Large intestine (tissue), 3 donors: ENCODE results near the gene ELMO2. TPM values are rescaled to one million over a fixed set of nuclear protein-coding genes. Genes with fewer than 3 reads are reported as not detected.

Experiments
- DNase-seq, 2 donors: peaks; one replicate each; pipeline versions ENCODE4 v3.0.0 to v3.0.0-alpha.2; 2013
- H3K27ac ChIP-seq: one replicate; pipeline ENCODE4 v1.5.1; 2013; ENCODE audit warnings: low read length
- H3K27me3 ChIP-seq: 2 replicates; pipeline ENCODE4 v1.6.1; 2013; ENCODE audit warnings: low read length; ENCODE audit not compliant: control insufficient read depth, insufficient read depth
- H3K36me3 ChIP-seq: 2 replicates; pipeline ENCODE4 v1.6.1; 2013; ENCODE audit warnings: low read length; ENCODE audit not compliant: control insufficient read depth, insufficient read depth
- H3K4me1 ChIP-seq: one replicate; pipeline ENCODE4 v1.6.1; 2013; ENCODE audit warnings: low read length; ENCODE audit not compliant: control insufficient read depth, insufficient read depth
- H3K4me3 ChIP-seq: one replicate; pipeline ENCODE4 v1.5.1; 2013; ENCODE audit warnings: low read length
- H3K9me3 ChIP-seq: one replicate; pipeline ENCODE4 v1.6.1; 2013; ENCODE audit warnings: mild to moderate bottlenecking, low read depth, low read length, moderate library complexity; ENCODE audit not compliant: control insufficient read depth
- WGBS: methylation state at CpG from one replicate; pipeline ENCODE4 v1.1.5; 2013; ENCODE audit warnings: low lambda C conversion rate; ENCODE audit not compliant: insufficient coverage; 5-methylcytosine and 5-hydroxymethylcytosine counted together
- polyA plus RNA-seq: library from polyadenylated mRNA; unstranded; fragments of 120-200 nt; gene quantifications from one replicate; pipeline ENCODE4 v1.2.1, GENCODE V29; 2013

ELMO2 gene
- polyA plus RNA-seq, 1 donor: 40.2 TPM

DNA sequence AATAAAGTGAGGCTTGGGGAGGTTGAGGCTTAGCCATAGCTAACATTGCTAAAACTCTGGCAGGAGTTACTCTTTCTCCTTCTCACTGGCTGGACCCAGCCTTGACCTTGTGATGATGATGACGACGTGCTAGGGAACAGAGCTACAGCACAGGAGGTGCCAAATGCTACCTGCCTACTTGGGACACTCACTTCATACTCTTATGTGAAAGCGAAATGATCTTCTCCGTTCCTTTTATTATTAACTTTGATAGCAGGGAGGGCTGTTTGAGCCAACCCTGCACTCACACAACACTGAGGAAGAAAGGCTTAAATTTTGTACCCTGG, 1.2 kb upstream of the ELMO2 start:
- no peaks in the 10 kb centered on the region for H3K27me3 ChIP-seq
- no peak overlapping the region for H3K27ac ChIP-seq
- H3K4me1 ChIP-seq: peaks cover 3% of the 10 kb centered on the region
- H3K9me3 ChIP-seq: no peaks in the 10 kb centered on the region
- H3K36me3 ChIP-seq: no peaks in the 10 kb centered on the region
- H3K4me3 ChIP-seq: no peak overlapping the region
- 50% methylated on average over 1 of the region's 4 CpGs for WGBS
- DNase-seq: no peak

DNA sequence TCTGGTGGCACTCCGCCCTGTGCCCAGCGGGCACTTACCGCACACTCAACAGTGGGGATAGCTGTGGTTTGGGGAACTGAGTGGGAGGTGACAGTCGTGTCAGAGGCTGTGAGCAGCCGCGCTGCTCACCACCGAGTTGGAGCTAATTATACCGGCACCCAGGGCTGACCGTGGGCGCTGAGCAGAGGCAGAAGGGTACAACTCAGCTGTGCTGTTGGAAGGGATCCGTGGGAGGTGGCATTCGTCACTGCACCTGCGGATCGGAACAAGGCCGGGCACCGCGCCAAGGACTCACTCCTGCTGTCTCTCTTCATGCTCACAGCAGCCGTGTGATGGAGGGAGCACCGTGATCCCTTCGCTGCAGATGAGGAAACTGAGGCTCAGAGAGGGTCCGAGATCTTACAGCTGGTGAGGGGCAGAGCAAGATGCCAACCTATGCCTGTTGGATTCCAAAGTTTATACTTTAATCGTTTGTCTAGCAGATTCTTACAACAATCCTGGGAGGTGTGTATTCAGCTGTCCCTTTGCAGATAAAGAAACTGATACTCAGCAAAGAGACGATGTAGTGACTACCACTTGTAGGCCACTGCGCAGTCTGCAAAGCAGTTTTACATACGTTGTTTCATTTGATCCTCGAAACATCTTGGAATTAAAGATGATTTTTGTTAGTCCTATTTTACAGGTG, 713 bp upstream of the ELMO2 start:
- H3K4me1 ChIP-seq: peaks cover 3% of the 10 kb centered on the region
- peak overlapping the region; percentile 52 for H3K27ac ChIP-seq
- 20% methylated on average over 1 of the region's 26 CpGs for WGBS
- H3K4me3 ChIP-seq: peak overlapping the region; percentile 51
- H3K27me3 ChIP-seq: no peaks in the 10 kb centered on the region
- H3K36me3 ChIP-seq: no peaks in the 10 kb centered on the region
- no peaks in the 10 kb centered on the region for H3K9me3 ChIP-seq
- DNase-seq: peak; percentile 19 to 58

DNA sequence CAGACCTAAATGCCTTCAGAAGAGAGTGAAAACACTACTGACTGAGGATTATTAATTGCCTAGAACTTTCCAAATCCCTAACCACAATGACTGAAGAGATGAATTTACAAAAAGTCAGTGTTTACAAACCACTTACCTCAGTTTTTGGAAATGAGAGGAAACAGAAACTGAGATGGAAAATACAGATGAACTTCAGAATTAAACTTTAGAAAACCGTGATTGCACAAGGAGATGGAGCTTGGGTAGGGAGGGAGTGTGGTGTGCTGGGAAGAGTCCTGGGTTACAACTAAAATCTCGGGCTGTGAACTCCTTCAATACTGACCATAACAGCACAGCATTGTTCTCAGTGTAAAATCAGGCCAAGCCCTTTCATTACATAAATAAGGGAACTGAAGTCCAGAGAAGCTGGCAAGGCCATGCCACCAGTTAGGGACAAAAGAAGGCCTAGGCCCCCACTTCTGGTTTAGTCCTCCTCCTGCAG, 4.0 kb downstream of the ELMO2 start:
- WGBS: 43% methylated on average over 1 of the region's 2 CpGs
- no peaks in the 10 kb centered on the region for H3K27me3 ChIP-seq
- H3K9me3 ChIP-seq: no peaks in the 10 kb centered on the region
- H3K4me3 ChIP-seq: no peak overlapping the region
- H3K36me3 ChIP-seq: peaks cover 12% of the 10 kb centered on the region
- H3K4me1 ChIP-seq: peaks cover 14% of the 10 kb centered on the region
- no peak overlapping the region for H3K27ac ChIP-seq
- no peak for DNase-seq

DNA sequence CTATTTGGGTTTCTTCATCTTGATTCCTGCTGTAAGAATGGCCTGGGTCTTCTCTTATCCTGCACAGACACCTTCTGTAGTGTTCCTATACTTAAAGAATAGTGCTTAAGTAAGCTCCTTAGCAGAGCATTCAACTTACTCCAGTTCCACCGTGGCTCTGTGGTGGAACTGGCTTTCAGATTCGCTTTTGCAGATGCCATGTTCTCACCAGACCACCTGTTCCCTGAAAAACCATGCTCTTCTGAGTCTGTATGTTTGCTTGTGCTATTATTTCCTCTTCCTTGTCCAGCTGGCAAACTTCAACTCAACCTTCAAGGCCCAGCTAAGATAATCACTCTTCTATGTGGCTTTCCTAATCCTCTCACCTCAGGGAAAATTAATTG, 4.9 kb downstream of the ELMO2 start:
- H3K4me3 ChIP-seq: no peak overlapping the region
- no peak overlapping the region for H3K27ac ChIP-seq
- no peaks in the 10 kb centered on the region for H3K27me3 ChIP-seq
- H3K36me3 ChIP-seq: peaks cover 13% of the 10 kb centered on the region
- H3K9me3 ChIP-seq: no peaks in the 10 kb centered on the region
- no CpG with 5 or more reads among the region's 2 CpGs for WGBS
- H3K4me1 ChIP-seq: peaks cover 11% of the 10 kb centered on the region
- no peak for DNase-seq

DNA sequence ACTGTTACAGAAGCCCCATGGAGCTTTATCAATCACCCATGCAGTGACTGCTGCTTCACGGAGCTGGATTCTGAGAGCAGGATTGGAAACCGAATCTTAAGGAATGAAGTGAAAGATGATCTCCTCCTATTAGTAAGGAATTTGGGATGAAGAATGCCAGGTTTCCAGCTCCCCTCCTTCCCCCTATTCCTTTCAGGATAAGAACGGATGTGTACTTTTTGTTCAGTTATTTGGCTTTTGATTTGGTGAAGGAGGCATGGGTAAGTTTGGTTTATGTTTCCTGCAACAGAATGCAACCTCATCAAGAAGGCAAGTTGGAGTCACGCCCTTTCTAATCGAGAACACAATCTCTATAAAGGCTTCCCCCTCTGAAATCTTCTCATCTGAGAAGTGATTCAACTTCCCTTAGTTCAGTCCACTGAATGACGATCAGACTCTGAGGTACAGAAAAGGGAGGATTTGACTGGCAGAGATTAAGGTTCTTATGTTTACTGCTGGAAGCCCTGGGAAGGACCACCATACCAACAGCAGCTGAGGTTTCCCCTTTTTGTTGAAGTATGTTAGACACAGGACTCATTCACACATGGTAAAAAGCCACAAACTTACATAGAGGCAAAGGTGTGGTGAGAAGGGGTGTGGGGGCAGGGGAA, 5.5 kb downstream of the ELMO2 start:
- H3K4me1 ChIP-seq: peaks cover 11% of the 10 kb centered on the region
- no peaks in the 10 kb centered on the region for H3K27me3 ChIP-seq
- H3K27ac ChIP-seq: peak overlapping the region; percentile 36
- WGBS: 70% methylated on average over 2 of the region's 6 CpGs
- no peaks in the 10 kb centered on the region for H3K9me3 ChIP-seq
- H3K4me3 ChIP-seq: no peak overlapping the region
- H3K36me3 ChIP-seq: peaks cover 13% of the 10 kb centered on the region
- no peak for DNase-seq

DNA sequence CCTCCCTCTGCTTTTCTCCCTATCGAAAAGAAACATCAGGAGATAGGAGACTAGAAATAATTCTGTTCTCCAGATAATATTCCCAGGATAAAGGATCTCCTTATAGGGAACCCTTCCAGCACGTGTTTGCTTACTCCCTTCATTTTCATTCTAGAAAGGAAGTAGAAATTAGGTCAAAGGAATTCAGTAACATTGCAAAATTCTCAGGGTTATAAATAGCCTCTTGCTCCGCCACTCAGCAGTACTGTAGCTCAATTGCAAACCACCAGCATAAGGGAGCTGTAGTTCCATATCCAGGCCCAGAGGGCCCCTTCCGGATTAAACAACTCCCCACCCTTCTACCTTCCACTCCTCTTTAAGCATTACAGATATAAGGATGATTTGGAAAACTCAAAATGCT, 6.2 kb downstream of the ELMO2 start:
- no peak overlapping the region for H3K4me3 ChIP-seq

DNA sequence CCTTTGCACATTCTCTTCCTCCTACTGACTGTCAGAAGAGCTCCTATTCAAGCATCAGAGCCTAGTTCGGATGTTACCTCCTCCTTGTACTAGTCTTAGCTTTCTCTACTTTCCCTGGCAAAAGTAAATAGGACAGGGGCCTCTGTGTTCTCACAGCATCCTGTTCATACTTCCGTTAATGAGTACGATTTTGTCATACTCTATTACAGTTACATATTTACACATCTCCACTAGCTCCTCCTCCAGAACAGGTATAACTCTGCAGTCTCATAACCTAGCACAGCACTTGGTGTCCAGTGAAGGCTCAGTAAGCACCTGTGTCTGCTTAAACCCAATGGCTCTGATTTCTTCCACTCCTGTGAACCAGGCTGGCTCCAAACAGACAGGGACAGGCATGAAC, 7.0 kb downstream of the ELMO2 start:
- H3K36me3 ChIP-seq: peaks cover 19% of the 10 kb centered on the region
- H3K9me3 ChIP-seq: no peaks in the 10 kb centered on the region
- H3K4me3 ChIP-seq: no peak overlapping the region
- DNase-seq: peak in 1 of 2 donors; percentile 23
- peaks cover 11% of the 10 kb centered on the region for H3K4me1 ChIP-seq
- no peaks in the 10 kb centered on the region for H3K27me3 ChIP-seq
- no peak overlapping the region for H3K27ac ChIP-seq
- 63% methylated on average over 3 of the region's 3 CpGs for WGBS

More for the DNA sequence above, 6.2 kb downstream of the ELMO2 start:
- peak overlapping the region; percentile 36 for H3K27ac ChIP-seq
- H3K4me1 ChIP-seq: peaks cover 11% of the 10 kb centered on the region
- no peaks in the 10 kb centered on the region for H3K27me3 ChIP-seq
- 83% methylated on average over 1 of the region's 4 CpGs for WGBS
- DNase-seq: no peak
- no peaks in the 10 kb centered on the region for H3K9me3 ChIP-seq
- H3K36me3 ChIP-seq: peaks cover 13% of the 10 kb centered on the region

DNA sequence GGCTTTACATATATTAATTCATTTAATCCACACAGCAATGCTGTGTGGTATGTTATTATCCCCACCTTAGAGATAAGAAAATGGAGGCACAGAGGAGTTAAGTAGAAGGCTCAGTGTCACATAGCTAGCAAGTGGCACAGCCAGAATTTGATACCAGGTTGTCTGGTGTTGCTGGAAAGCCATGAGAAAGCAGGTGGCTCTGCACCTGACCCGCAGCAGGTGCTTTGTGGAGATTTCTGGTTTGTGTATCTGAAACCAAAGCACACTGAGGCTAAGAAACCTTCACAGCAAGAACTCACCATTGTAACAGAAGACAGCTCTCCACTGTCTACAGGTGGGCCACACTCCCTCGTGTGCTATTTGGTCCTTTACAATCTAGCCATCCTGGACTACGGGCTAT, 7.5 kb downstream of the ELMO2 start:
- H3K27me3 ChIP-seq: no peaks in the 10 kb centered on the region
- H3K36me3 ChIP-seq: peaks cover 23% of the 10 kb centered on the region
- DNase-seq: no peak
- no peaks in the 10 kb centered on the region for H3K9me3 ChIP-seq
- no peak overlapping the region for H3K27ac ChIP-seq
- WGBS: no CpG with 5 or more reads among the region's 3 CpGs
- H3K4me3 ChIP-seq: no peak overlapping the region
- H3K4me1 ChIP-seq: peaks cover 11% of the 10 kb centered on the region

DNA sequence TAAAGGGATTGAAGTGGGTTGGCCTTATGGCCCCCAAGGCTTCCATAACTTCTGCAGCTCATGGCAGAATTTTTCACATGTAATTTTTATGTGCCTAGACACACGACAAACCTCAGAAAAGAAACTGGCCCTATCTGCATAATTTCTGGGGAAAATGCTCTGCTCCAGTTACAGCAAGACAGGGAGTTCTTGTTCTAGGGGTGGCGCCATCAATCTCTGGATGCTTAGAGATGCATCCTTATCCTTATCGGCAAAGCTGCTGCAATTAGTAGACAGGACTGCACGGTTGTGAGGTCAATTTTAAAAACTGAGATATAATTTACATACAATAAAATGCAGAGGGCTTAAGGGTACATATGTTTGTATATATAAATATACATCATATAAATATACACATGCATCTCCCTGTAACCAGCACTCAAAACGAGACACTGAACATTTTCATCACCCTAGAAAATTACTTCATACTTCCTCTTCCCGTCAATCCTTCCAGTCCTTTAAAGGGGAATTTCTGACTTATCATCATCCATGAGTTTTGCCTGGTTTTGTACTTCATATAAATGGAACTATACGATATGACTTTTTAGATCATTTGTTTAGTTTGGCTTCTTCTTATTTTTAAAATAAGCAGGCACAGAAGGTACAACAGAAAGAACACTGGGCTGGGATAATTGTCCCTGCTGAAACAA, 10.2 kb downstream of the ELMO2 start:
- peaks cover 7% of the 10 kb centered on the region for H3K4me1 ChIP-seq
- no peak overlapping the region for H3K27ac ChIP-seq
- no peaks in the 10 kb centered on the region for H3K27me3 ChIP-seq
- DNase-seq: no peak
- 68% methylated on average over 2 of the region's 7 CpGs for WGBS
- H3K4me3 ChIP-seq: no peak overlapping the region
- peaks cover 48% of the 10 kb centered on the region for H3K36me3 ChIP-seq
- H3K9me3 ChIP-seq: no peaks in the 10 kb centered on the region

DNA sequence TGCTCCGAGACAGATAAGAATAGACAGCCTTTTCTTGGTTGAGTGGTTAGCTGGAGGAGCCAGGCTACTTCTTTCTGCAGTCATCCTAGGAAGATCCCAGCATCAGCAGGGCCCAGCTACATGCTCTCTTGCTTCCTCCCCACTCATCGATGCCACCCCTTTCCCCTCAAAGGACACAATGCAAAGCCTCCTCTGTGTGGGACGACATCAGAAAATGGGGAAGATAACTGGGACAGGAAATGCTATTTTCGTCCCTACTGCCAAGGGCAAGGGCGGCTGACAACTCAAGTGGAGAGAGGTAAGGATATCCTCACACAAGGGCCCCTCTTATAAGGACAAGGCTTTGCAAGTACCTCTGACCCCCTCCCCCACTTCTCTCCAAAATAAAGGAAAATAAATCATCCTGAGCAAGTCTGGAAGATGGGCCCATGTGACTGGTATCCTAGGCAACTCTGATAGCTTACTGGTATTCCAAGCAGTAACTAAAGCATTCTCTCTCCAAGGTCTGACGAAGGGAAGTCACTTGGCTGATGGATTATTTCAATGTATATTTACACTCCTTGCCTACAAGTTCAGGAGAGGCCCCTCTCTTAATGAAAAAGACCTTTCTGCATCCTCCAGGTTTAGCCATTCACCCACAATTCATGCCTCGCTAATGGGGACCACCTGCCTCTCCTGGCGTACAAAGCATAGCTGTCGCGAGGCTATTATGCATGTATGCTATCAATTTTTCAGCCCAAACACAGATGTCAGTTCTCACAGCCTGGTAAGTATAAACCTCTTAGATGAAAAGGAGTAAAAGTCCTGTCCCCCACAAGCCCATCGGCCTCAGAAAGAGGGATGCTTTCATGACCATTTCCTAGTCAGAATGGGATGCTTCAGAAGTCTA, 11.3 kb downstream of the ELMO2 start:
- no peak overlapping the region for H3K27ac ChIP-seq
- no peak for DNase-seq
- WGBS: no CpG with 5 or more reads among the region's 11 CpGs
- no peaks in the 10 kb centered on the region for H3K4me1 ChIP-seq
- H3K9me3 ChIP-seq: no peaks in the 10 kb centered on the region
- H3K27me3 ChIP-seq: no peaks in the 10 kb centered on the region
- peaks cover 57% of the 10 kb centered on the region for H3K36me3 ChIP-seq
- H3K4me3 ChIP-seq: no peak overlapping the region
